RWPE2 (cell line): ENCODE data around the gene HOXA4.
A peak's percentile ranks its signal among the peaks of the same experiment; 100 is the strongest.

Experiments
- ATAC-seq: fragments of 200-7000 bp; cut with Tn5 transposase; 3 replicates; pipeline ENCODE4 v1.9.1; 2021; ENCODE audit warnings: low read depth
- DNase-seq: peaks from one replicate; pipeline ENCODE4 v3.0.0-alpha.2; 2020; ENCODE audit warnings: low spot score
- H3K27ac ChIP-seq: fragments of 450-650 bp; 2 replicates; pipeline ENCODE4 v1.5.1; 2017; ENCODE audit warnings: mild to moderate bottlenecking; ENCODE audit not compliant: poor library complexity, severe bottlenecking
- H3K27me3 ChIP-seq: fragments of 250-450 bp; sonication (Bioruptor Pico); 2 replicates; pipeline ENCODE4 v1.5.1; 2021; ENCODE audit warnings: mild to moderate bottlenecking, moderate library complexity; ENCODE audit not compliant: insufficient read depth, poor library complexity, severe bottlenecking
- H3K36me3 ChIP-seq: fragments of 250-450 bp; sonication (Bioruptor Pico); 2 replicates; pipeline ENCODE4 v1.5.1; 2020; ENCODE audit warnings: low read depth, mild to moderate bottlenecking, moderate library complexity
- H3K4me1 ChIP-seq: fragments of 250-450 bp; sonication (Bioruptor Pico); 2 replicates; pipeline ENCODE4 v1.5.1; 2021; ENCODE audit warnings: mild to moderate bottlenecking, moderate library complexity; ENCODE audit not compliant: insufficient read depth, poor library complexity, severe bottlenecking
- H3K4me3 ChIP-seq: fragments of 250-450 bp; sonication (Bioruptor Pico); 2 replicates; pipeline ENCODE4 v1.5.1; 2021; ENCODE audit warnings: mild to moderate bottlenecking, moderate library complexity; ENCODE audit not compliant: severe bottlenecking
- H3K9me3 ChIP-seq: fragments of 250-450 bp; sonication (Bioruptor Pico); 2 replicates; pipeline ENCODE4 v1.5.1; 2021; ENCODE audit warnings: mild to moderate bottlenecking, moderate library complexity; ENCODE audit not compliant: severe bottlenecking
- TF ChIP-seq, protein P1 (sequence below): fragments of 450-650 bp; IDR thresholded peaks from one replicate; pipeline ENCODE4 v1.5.1; 2017; ENCODE audit warnings: mild to moderate bottlenecking, moderate library complexity; ENCODE audit not compliant: poor library complexity, severe bottlenecking

Gene HOXA4

GRCh38 chr7:27151931-27152815, 21.6 kb upstream of the HOXA4 start, which contains the start of gene HOXA3:
TSS of gene HOXA3 (minus strand) at chr7:27152583. CDS start at chr7:27110640, 41,943 bp downstream.
- TF ChIP-seq, protein P1, sequence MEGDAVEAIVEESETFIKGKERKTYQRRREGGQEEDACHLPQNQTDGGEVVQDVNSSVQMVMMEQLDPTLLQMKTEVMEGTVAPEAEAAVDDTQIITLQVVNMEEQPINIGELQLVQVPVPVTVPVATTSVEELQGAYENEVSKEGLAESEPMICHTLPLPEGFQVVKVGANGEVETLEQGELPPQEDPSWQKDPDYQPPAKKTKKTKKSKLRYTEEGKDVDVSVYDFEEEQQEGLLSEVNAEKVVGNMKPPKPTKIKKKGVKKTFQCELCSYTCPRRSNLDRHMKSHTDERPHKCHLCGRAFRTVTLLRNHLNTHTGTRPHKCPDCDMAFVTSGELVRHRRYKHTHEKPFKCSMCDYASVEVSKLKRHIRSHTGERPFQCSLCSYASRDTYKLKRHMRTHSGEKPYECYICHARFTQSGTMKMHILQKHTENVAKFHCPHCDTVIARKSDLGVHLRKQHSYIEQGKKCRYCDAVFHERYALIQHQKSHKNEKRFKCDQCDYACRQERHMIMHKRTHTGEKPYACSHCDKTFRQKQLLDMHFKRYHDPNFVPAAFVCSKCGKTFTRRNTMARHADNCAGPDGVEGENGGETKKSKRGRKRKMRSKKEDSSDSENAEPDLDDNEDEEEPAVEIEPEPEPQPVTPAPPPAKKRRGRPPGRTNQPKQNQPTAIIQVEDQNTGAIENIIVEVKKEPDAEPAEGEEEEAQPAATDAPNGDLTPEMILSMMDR, result no peak
- Histone ChIP-seq H3K36me3 (no peaks in the 10 kb centered on the region), H3K27ac (peak within 1 kb of the TSS; percentile 85), H3K4me3 (peak within 1 kb of the TSS; percentile 38), H3K27me3 (no peaks in the 10 kb centered on the region), H3K9me3 (no peaks in the 10 kb centered on the region), H3K4me1 (peaks cover 8% of the 10 kb centered on the region)
- DNase-seq, result peak; percentile 70
- peak; percentile 7; the same call in 1 of the 3 replicates for ATAC-seq

GRCh38 chr7:27151341-27151930, 20.9 kb upstream of the HOXA4 start:
- H3K4me3 ChIP-seq, result peak overlapping the region; percentile 38
- DNase-seq (peak; percentile 63), ATAC-seq (no peak)
- H3K36me3 ChIP-seq, result no peaks in the 10 kb centered on the region
- peaks cover 12% of the 10 kb centered on the region for H3K4me1 ChIP-seq
- no peaks in the 10 kb centered on the region for H3K9me3 ChIP-seq
- H3K27ac ChIP-seq, result peak overlapping the region; percentile 85
- no peaks in the 10 kb centered on the region for H3K27me3 ChIP-seq
- TF ChIP-seq, protein P1, result no peak

- Histone ChIP-seq H3K27me3 (no peaks in the 10 kb centered on the region), H3K36me3 (no peaks in the 10 kb centered on the region), H3K4me3 (peak overlapping the region; percentile 38), H3K9me3 (no peaks in the 10 kb centered on the region), H3K27ac (peak overlapping the region; percentile 85), H3K4me1 (peaks cover 14% of the 10 kb centered on the region)
- TF ChIP-seq, protein P1, result peak; percentile 92
- ATAC-seq, result peak; percentile 41
- peak; percentile 85 for DNase-seq
Measured at GRCh38 chr7:27150568-27151340, 20.2 kb upstream of the HOXA4 start.

DNA sequence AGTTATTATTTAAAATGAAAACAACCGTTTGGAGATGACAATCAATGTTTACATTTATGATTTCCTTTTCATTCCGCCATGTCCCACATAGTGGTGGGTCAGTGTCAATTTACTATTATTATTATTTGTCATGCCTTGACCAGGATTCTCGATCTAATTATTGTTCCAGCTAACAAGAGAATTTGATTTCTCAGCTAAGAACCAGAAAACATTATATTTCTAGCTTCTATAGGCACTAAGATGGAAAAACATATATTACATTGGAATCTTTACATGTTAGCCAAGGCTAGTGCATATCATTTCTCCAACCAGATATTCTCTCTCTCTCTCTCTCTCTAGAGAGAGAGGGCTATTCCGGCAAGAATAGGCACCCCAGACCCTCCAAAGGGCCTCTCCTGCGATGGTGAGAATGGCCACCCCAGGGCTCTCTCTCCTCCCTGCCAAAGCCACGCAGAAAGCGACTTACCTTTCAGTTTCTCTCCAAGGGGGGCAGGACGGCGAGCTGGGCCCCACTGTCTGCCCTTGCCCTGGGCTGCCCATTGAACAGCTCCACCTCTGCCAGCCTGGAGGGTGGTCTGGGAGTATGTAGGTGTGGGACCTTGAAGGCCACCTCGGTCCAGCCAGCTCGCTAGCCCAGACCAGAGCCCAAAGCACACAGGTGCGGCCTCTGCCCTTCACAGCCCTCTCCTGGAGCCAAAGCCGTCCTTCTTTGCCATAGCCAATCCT, 19.4 kb upstream of the HOXA4 start:
- DNase-seq (peak; percentile 56), ATAC-seq (peak; percentile 13)
- no peaks in the 10 kb centered on the region for H3K9me3 ChIP-seq
- H3K27me3 ChIP-seq, result no peaks in the 10 kb centered on the region
- TF ChIP-seq, protein P1, result no peak
- peak overlapping the region; percentile 38 for H3K4me3 ChIP-seq
- H3K27ac ChIP-seq, result peak overlapping the region; percentile 85
- peaks cover 12% of the 10 kb centered on the region for H3K4me1 ChIP-seq
- H3K36me3 ChIP-seq, result no peaks in the 10 kb centered on the region
